ENCODE data around the gene CNNM4. TPM values are rescaled to one million over a fixed set of nuclear protein-coding genes. Genes with fewer than 3 reads are reported as not detected.
"Not testable (repeated sequence)": the region's sequence is repeated elsewhere in the genome, so short reads cannot be mapped to it uniquely, and the experiment has no call there.

Gene CNNM4
- total and polyA plus RNA-seq, 12 donors, result 4.3 to 59.7 (median 32.5) TPM

DNA sequence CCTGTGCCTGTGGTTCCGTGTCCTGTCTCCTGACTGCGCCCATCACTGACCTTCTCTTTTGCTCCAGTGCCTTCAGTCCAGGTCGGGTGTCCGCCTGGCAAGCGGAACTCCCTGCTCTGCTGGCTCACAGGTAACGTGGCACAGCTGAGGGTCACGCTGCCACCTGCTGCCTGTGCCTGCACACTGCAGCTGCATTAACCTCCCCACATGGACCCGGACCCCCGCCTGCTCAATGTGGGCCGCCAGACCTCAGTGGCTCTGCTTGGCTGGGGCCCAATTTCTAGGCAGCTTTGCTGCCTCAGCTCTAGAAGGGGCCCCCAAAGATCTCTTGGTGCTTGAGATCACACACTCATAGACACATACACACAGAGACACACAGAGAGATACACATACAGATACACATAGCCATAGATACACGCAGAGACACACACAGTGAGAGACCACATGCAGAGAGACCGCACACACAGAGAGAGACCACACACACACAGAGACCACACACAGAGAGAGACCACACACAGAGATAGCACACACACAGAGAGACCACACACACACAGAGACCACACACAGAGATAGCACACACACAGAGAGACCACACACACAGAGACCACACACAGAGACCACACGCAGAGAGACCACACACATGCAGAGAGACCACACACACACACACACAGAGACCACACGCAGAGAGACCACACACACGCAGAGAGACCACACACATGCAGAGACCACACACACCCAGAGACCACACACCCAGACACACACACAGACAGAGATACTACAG lies 40.5 kb downstream of the CNNM4 start:
- Histone ChIP-seq H3K36me3 (peaks cover 0 to 81% (median 35%) of the 10 kb centered on the region in 9 donors), H3K4me1 (peaks cover 0 to 6% (median 4%) of the 10 kb centered on the region in 9 donors), H3K27me3 (no peaks in the 10 kb centered on the region), H3K4me3 (no peak overlapping the region), H3K27ac (peak overlapping the region in 1 of 10 donors; percentile 10), H3K9me3 (no peaks in the 10 kb centered on the region)
- TF ChIP-seq CTCF (IDR thresholded peaks at IDR 0.05), result peak; percentile 67 to 88 (median 83)
- ATAC-seq (peak; percentile 85 to 92 (median 90)), DNase-seq (peak; percentile 64 to 75)
- intact Hi-C loops (cut with DNase I), result loop anchor here in 4 of 10 donors (5.0 kb wide), 1 partner anchor 39 kb away; the partner anchor contains the start of gene CNNM4 (in 4 of the 4)
- WGBS, 2 donors, result 49 to 54% methylated on average over 15 of the region's 15 CpGs

GRCh38 chr2:96801786-96802595 lies 41.3 kb downstream of the CNNM4 start:
- Histone ChIP-seq H3K4me1 (peaks cover 0 to 6% (median 4%) of the 10 kb centered on the region in 9 donors), H3K9me3 (no peaks in the 10 kb centered on the region), H3K27ac (peak overlapping the region in 1 of 10 donors; percentile 26), H3K4me3 (no peak overlapping the region), H3K36me3 (peaks cover 0 to 78% (median 34%) of the 10 kb centered on the region in 9 donors), H3K27me3 (no peaks in the 10 kb centered on the region)
- ATAC-seq (peak in 1 of 8 donors; percentile 9), DNase-seq (no peak)
- intact Hi-C loops (cut with DNase I), result loop anchor here in 4 of 10 donors (5.0 kb wide), 1 partner anchor 40 kb away; the partner anchor contains the start of gene CNNM4 (in 4 of the 4)
- WGBS, 2 donors, result 83 to 84% methylated on average over 10 of the region's 10 CpGs
- no peak for TF ChIP-seq CTCF (IDR thresholded peaks at IDR 0.05)

DNA sequence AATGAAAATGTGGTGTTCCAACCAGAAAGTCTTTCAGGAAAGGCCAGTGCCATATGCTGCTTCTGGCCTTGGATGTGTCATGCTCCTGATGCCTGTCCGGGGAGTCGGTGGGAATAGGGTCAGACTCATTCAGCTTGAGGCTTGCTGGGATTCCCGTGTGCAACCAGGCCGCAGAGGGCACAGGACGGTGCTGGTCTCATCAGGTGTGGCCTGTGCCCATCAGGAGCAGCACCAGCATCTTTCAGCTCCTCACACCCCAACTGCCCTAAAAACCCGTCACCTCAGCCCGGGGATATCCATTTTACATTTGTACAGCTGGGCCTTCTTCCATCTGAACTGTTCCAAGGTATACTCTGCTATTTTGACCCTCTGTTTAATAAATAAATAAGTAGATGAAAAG lies 42.0 kb downstream of the CNNM4 start:
- 91 to 98% methylated on average over 7 of the region's 7 CpGs for WGBS, 2 donors
- no peaks in the 10 kb centered on the region for H3K27me3 ChIP-seq
- no peaks in the 10 kb centered on the region for H3K9me3 ChIP-seq
- no peak for TF ChIP-seq CTCF (IDR thresholded peaks at IDR 0.05)
- H3K36me3 ChIP-seq, result peaks cover 0 to 72% (median 27%) of the 10 kb centered on the region in 9 donors
- DNase-seq (no peak), ATAC-seq (no peak)
- H3K27ac ChIP-seq, result no peak overlapping the region
- H3K4me1 ChIP-seq, result peaks cover 0 to 6% (median 4%) of the 10 kb centered on the region in 9 donors
- intact Hi-C loops (cut with DNase I), result loop anchor here in 4 of 10 donors (5.0 kb wide), 1 partner anchor 40 kb away; the partner anchor contains the start of gene CNNM4 (in 4 of the 4)
- no peak overlapping the region for H3K4me3 ChIP-seq

DNA sequence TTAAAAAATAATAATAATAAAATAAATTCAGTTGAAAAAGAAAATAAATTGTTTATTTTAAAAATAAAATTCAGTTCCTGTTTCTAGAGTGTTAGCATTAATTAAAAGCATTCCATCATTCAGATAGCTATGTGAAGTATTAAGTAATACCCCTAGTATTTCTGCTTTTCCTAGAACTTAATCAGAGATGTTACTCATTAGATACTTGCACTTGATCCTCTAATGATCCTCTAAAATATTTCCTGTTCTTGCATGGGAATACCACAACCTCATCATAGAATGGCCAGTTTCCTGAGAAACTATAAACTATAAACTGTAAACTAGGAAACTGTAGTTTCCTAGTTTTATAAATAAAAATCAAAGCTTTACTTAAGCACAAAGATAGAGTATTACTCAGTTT lies 44.3 kb downstream of the CNNM4 start:
- ATAC-seq, result no peak
- Histone ChIP-seq H3K27me3 (no peaks in the 10 kb centered on the region), H3K27ac (no peak overlapping the region), H3K4me3 (no peak overlapping the region), H3K4me1 (peaks cover 0 to 23% (median 17%) of the 10 kb centered on the region in 9 donors), H3K36me3 (peaks cover 0 to 64% (median 11%) of the 10 kb centered on the region in 9 donors), H3K9me3 (no peaks in the 10 kb centered on the region)
- no peak for TF ChIP-seq CTCF (IDR thresholded peaks at IDR 0.05)
- intact Hi-C loops (cut with DNase I), result loop anchor here in 4 of 10 donors (5.0 kb wide), 1 partner anchor 43 kb away; the partner anchor contains the start of gene CNNM4 (in 4 of the 4)
- DNase-seq, result no peak

DNA sequence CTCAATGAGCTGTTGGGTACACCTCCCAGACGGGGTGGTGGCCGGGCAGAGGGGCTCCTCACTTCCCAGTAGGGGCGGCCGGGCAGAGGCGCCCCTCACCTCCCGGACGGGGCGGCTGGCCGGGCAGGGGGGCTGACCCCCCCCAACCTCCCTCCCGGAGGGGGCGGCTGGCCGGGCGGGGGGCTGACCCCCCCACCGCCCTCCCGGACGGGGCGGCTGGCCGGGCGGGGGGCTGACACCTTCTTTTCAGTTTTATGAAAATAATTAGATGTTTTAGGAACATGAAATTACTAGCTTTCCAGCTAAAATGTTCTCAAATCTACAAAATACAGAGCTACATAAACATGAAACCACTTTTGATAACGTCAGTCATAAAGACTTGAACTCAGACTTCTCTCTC lies 45.2 kb downstream of the CNNM4 start:
- H3K27me3 ChIP-seq; intact Hi-C loops (cut with DNase I); H3K4me3 ChIP-seq; ATAC-seq; H3K9me3 ChIP-seq; DNase-seq: not testable (repeated sequence)
- WGBS, 2 donors, result 91 to 95% methylated on average over 13 to 16 of the region's 20 CpGs
- Histone ChIP-seq H3K36me3 (peaks cover 0 to 62% (median 11%) of the 10 kb centered on the region in 9 donors), H3K27ac (peak overlapping the region in 1 of 10 donors; percentile 81), H3K4me1 (peaks cover 0 to 28% (median 21%) of the 10 kb centered on the region in 9 donors)

All from heart right ventricle (tissue), 16 donors.